Measurements from ENCODE around the gene TP53AIP1. TPM values are rescaled to one million over a fixed set of nuclear protein-coding genes. Genes with fewer than 3 reads are reported as not detected.

Gene TP53AIP1
- total and polyA plus RNA-seq, 9 donors, result 0.02 to 1.5 (median 0.31) TPM; not detected in 5

GRCh38 chr11:128894286-128894681, 48.4 kb downstream of the TP53AIP1 start:
- intact Hi-C loops (cut with DNase I), result no loop called here
- Histone ChIP-seq H3K4me1 (ENCODE audit: insufficient read depth) (peaks cover 4% of the 10 kb centered on the region), H3K36me3 (no peaks in the 10 kb centered on the region), H3K27me3 (no peaks in the 10 kb centered on the region), H3K27ac (no peak overlapping the region), H3K9me3 (no peaks in the 10 kb centered on the region), H3K4me3 (no peak overlapping the region)
- TF ChIP-seq, protein P1, sequence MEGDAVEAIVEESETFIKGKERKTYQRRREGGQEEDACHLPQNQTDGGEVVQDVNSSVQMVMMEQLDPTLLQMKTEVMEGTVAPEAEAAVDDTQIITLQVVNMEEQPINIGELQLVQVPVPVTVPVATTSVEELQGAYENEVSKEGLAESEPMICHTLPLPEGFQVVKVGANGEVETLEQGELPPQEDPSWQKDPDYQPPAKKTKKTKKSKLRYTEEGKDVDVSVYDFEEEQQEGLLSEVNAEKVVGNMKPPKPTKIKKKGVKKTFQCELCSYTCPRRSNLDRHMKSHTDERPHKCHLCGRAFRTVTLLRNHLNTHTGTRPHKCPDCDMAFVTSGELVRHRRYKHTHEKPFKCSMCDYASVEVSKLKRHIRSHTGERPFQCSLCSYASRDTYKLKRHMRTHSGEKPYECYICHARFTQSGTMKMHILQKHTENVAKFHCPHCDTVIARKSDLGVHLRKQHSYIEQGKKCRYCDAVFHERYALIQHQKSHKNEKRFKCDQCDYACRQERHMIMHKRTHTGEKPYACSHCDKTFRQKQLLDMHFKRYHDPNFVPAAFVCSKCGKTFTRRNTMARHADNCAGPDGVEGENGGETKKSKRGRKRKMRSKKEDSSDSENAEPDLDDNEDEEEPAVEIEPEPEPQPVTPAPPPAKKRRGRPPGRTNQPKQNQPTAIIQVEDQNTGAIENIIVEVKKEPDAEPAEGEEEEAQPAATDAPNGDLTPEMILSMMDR (IDR thresholded peaks at IDR 0.05), result no peak
- TF ChIP-seq EP300 (IDR thresholded peaks at IDR 0.05) (no peak), POLR2A (IDR thresholded peaks at IDR 0.05) (no peak)
- no peak for DNase-seq
- 52 to 74% (median 67%) methylated on average over 3 of the region's 3 CpGs for WGBS, 3 donors

- intact Hi-C loops (cut with DNase I), result no loop called here
- no peak for DNase-seq
- no peak overlapping the region for H3K27ac ChIP-seq
- H3K27me3 ChIP-seq, result no peaks in the 10 kb centered on the region
- no peak overlapping the region for H3K4me3 ChIP-seq
- no peak for TF ChIP-seq POLR2A (IDR thresholded peaks at IDR 0.05)
- TF ChIP-seq, protein P1 (IDR thresholded peaks at IDR 0.05), result no peak
- TF ChIP-seq EP300 (IDR thresholded peaks at IDR 0.05), result no peak
- H3K9me3 ChIP-seq, result no peaks in the 10 kb centered on the region
- WGBS, 3 donors, result 86 to 91% (median 89%) methylated on average over 9 of the region's 9 CpGs
- H3K36me3 ChIP-seq, result no peaks in the 10 kb centered on the region
- peaks cover 4% of the 10 kb centered on the region for H3K4me1 ChIP-seq (ENCODE audit: insufficient read depth)
These were observed 48.9 kb downstream of the TP53AIP1 start for GRCh38 chr11:128893578-128894285.

- no peak overlapping the region for H3K27ac ChIP-seq
- no peak overlapping the region for H3K4me3 ChIP-seq
- no peaks in the 10 kb centered on the region for H3K27me3 ChIP-seq
- 86 to 90% (median 87%) methylated on average over 4 of the region's 4 CpGs for WGBS, 3 donors
- H3K4me1 ChIP-seq (ENCODE audit: insufficient read depth), result peaks cover 4% of the 10 kb centered on the region
- intact Hi-C loops (cut with DNase I), result no loop called here
- H3K9me3 ChIP-seq, result no peaks in the 10 kb centered on the region
- TF ChIP-seq EP300 (IDR thresholded peaks at IDR 0.05) (no peak), POLR2A (IDR thresholded peaks at IDR 0.05) (no peak)
- TF ChIP-seq, protein P1 (IDR thresholded peaks at IDR 0.05), result no peak
- DNase-seq, result peak in 1 of 5 donors; percentile 10
- no peaks in the 10 kb centered on the region for H3K36me3 ChIP-seq
These were observed 49.7 kb downstream of the TP53AIP1 start for GRCh38 chr11:128892866-128893565.

- intact Hi-C loops (cut with DNase I), result no loop called here
- H3K9me3 ChIP-seq, result no peaks in the 10 kb centered on the region
- peaks cover 4% of the 10 kb centered on the region for H3K4me1 ChIP-seq (ENCODE audit: insufficient read depth)
- no peaks in the 10 kb centered on the region for H3K27me3 ChIP-seq
- H3K4me3 ChIP-seq, result no peak overlapping the region
- TF ChIP-seq, protein P1 (IDR thresholded peaks at IDR 0.05), result no peak
- TF ChIP-seq EP300 (IDR thresholded peaks at IDR 0.05) (no peak), POLR2A (IDR thresholded peaks at IDR 0.05) (no peak)
- no peaks in the 10 kb centered on the region for H3K36me3 ChIP-seq
- WGBS, 3 donors, result 49 to 61% (median 59%) methylated on average over 5 to 6 of the region's 6 CpGs
- H3K27ac ChIP-seq, result no peak overlapping the region
- DNase-seq, result peak in 3 of 5 donors; percentile 21 to 52 (median 45)
These were observed 50.7 kb downstream of the TP53AIP1 start for GRCh38 chr11:128891913-128892398.

All from ovary (tissue), 9 donors.